Glutamatergic neuron (in vitro differentiated cells): ENCODE results near the gene ZMYND11. TPM values are rescaled to one million over a fixed set of nuclear protein-coding genes. Genes with fewer than 3 reads are reported as not detected.

Experiments used
- DNase-seq: peaks from one replicate; pipeline ENCODE4 v3.0.0; 2022
- H3K27ac Mint-ChIP-seq: one replicate; pipeline ENCODE4 v1.8.0; 2020; ENCODE audit warnings: mild to moderate bottlenecking, mixed read lengths, inconsistent platforms; ENCODE audit not compliant: unreplicated experiment
- H3K27me3 Mint-ChIP-seq: one replicate; pipeline ENCODE4 v1.8.0; 2020; ENCODE audit warnings: mild to moderate bottlenecking, moderate library complexity, mixed read lengths, inconsistent platforms; ENCODE audit not compliant: unreplicated experiment
- H3K36me3 Mint-ChIP-seq: one replicate; pipeline ENCODE4 v1.8.0; 2020; ENCODE audit warnings: mild to moderate bottlenecking, mixed read lengths, inconsistent platforms; ENCODE audit not compliant: unreplicated experiment
- H3K4me1 Mint-ChIP-seq: one replicate; pipeline ENCODE4 v1.8.0; 2020; ENCODE audit warnings: mild to moderate bottlenecking, low read depth, mixed read lengths, inconsistent platforms; ENCODE audit not compliant: unreplicated experiment
- H3K4me3 Mint-ChIP-seq: one replicate; pipeline ENCODE4 v1.8.0; 2020; ENCODE audit warnings: mild to moderate bottlenecking, mixed read lengths, inconsistent platforms; ENCODE audit not compliant: unreplicated experiment
- H3K9me3 Mint-ChIP-seq: one replicate; pipeline ENCODE4 v1.8.0; 2020; ENCODE audit warnings: mild to moderate bottlenecking, moderate library complexity, mixed read lengths, inconsistent platforms; ENCODE audit not compliant: unreplicated experiment
- CTCF ChIP-seq: fragments of 200-600 bp; sonication (generic); IDR thresholded peaks from one replicate; pipeline ENCODE4 v1.5.0; 2021; ENCODE audit not compliant: partially characterized antibody, unreplicated experiment
- total RNA-seq: library from RNA; stranded (reverse); fragmentation: NEBNext Ultra II Directional; extraction: Animal tissue kit (Norgen Biotek cat#: 25700); gene quantifications from one replicate; pipeline ENCODE4 v1.2.1, GENCODE V29; 2021; ENCODE audit not compliant: unreplicated experiment

Gene ZMYND11
- total RNA-seq, 1 donor from 2014 or later = 26.6 TPM

- DNase-seq = no peak
- no peak overlapping the region for H3K27ac Mint-ChIP-seq
- no peak for TF ChIP-seq CTCF
Observed at GRCh38 chr10:201328-201771, 66.1 kb downstream of the ZMYND11 start.

GRCh38 chr10:208616-209015, 73.4 kb downstream of the ZMYND11 start:
- Mint-ChIP-seq H3K4me3 (no peak overlapping the region), H3K27ac (no peak overlapping the region), H3K27me3 (no peaks in the 10 kb centered on the region), H3K4me1 (no peaks in the 10 kb centered on the region), H3K36me3 (peaks cover 4% of the 10 kb centered on the region), H3K9me3 (no peaks in the 10 kb centered on the region)
- TF ChIP-seq CTCF = no peak
- DNase-seq = no peak

More at GRCh38 chr10:201328-201771, 66.1 kb downstream of the ZMYND11 start:
- no peaks in the 10 kb centered on the region for H3K36me3 Mint-ChIP-seq
- no peaks in the 10 kb centered on the region for H3K27me3 Mint-ChIP-seq
- H3K4me3 Mint-ChIP-seq = no peak overlapping the region
- no peaks in the 10 kb centered on the region for H3K4me1 Mint-ChIP-seq
- H3K9me3 Mint-ChIP-seq = no peaks in the 10 kb centered on the region

GRCh38 chr10:209357-209756, 74.1 kb downstream of the ZMYND11 start:
- no peaks in the 10 kb centered on the region for H3K9me3 Mint-ChIP-seq
- no peak for TF ChIP-seq CTCF
- peaks cover 4% of the 10 kb centered on the region for H3K36me3 Mint-ChIP-seq
- no peaks in the 10 kb centered on the region for H3K27me3 Mint-ChIP-seq
- no peak overlapping the region for H3K27ac Mint-ChIP-seq
- no peaks in the 10 kb centered on the region for H3K4me1 Mint-ChIP-seq
- no peak overlapping the region for H3K4me3 Mint-ChIP-seq
- DNase-seq = no peak

- Mint-ChIP-seq H3K4me3 (no peak overlapping the region), H3K9me3 (no peaks in the 10 kb centered on the region), H3K4me1 (no peaks in the 10 kb centered on the region), H3K27me3 (no peaks in the 10 kb centered on the region), H3K27ac (no peak overlapping the region), H3K36me3 (peaks cover 4% of the 10 kb centered on the region)
- DNase-seq = no peak
- TF ChIP-seq CTCF = no peak
Observed at GRCh38 chr10:210297-210696, 75.0 kb downstream of the ZMYND11 start.

GRCh38 chr10:215444-215843, 80.2 kb downstream of the ZMYND11 start:
- Mint-ChIP-seq H3K4me3 (no peak overlapping the region), H3K9me3 (no peaks in the 10 kb centered on the region), H3K27me3 (no peaks in the 10 kb centered on the region), H3K36me3 (no peaks in the 10 kb centered on the region), H3K27ac (no peak overlapping the region), H3K4me1 (no peaks in the 10 kb centered on the region)
- DNase-seq = no peak
- no peak for TF ChIP-seq CTCF
